GM18498 (cell line): ENCODE data around the gene POLDIP2.

Experiments
- ATAC-seq: cut with Tn5 transposase; IDR thresholded peaks from one replicate; pipeline ENCODE4 v1.9.1; 2021; ENCODE audit warnings: mild to moderate bottlenecking, moderate library complexity; ENCODE audit not compliant: unreplicated experiment

The POLDIP2 gene

GRCh38 chr17:28357061-28357900 is at the start of gene POLDIP2:
POLDIP2 (minus strand) TSS chr17:28357527; CDS start chr17:28357448, 79 bp downstream.
- ATAC-seq: peak; percentile 97

GRCh38 chr17:28406473-28406814 is 49.1 kb upstream of the POLDIP2 start:
- ATAC-seq: no peak

- ATAC-seq: peak; percentile 80
These were observed 48.5 kb upstream of the POLDIP2 start, which contains the start of gene SLC46A1 for GRCh38 chr17:28405632-28406472. SLC46A1 (minus strand) TSS chr17:28406212; CDS start chr17:28406114, 98 bp downstream.

GRCh38 chr17:28404812-28405570 is 47.7 kb upstream of the POLDIP2 start:
- ATAC-seq: no peak

- ATAC-seq: no peak
These were observed 47.1 kb upstream of the POLDIP2 start for GRCh38 chr17:28404461-28404811.

- ATAC-seq: no peak
These were observed 46.7 kb upstream of the POLDIP2 start for GRCh38 chr17:28404007-28404406.

- no peak for ATAC-seq
These were observed 45.5 kb upstream of the POLDIP2 start for GRCh38 chr17:28402844-28403243.

GRCh38 chr17:28402224-28402630 is 44.9 kb upstream of the POLDIP2 start:
- ATAC-seq: no peak

GRCh38 chr17:28399808-28400207 is 42.5 kb upstream of the POLDIP2 start:
- no peak for ATAC-seq

- ATAC-seq: no peak
These were observed 41.1 kb upstream of the POLDIP2 start for GRCh38 chr17:28398280-28398981.

GRCh38 chr17:28397687-28398279 is 40.5 kb upstream of the POLDIP2 start:
- no peak for ATAC-seq

GRCh38 chr17:28397275-28397674 is 39.9 kb upstream of the POLDIP2 start:
- no peak for ATAC-seq

GRCh38 chr17:28396635-28397239 is 39.4 kb upstream of the POLDIP2 start:
- no peak for ATAC-seq

GRCh38 chr17:28395968-28396367 is 38.6 kb upstream of the POLDIP2 start:
- no peak for ATAC-seq

- ATAC-seq: no peak
These were observed 38.1 kb upstream of the POLDIP2 start for GRCh38 chr17:28395426-28395825.

GRCh38 chr17:28394337-28395116 is 37.2 kb upstream of the POLDIP2 start:
- no peak for ATAC-seq

GRCh38 chr17:28392491-28392890 is 35.2 kb upstream of the POLDIP2 start:
- ATAC-seq: no peak

GRCh38 chr17:28391401-28391800 is 34.1 kb upstream of the POLDIP2 start:
- ATAC-seq: no peak

GRCh38 chr17:28390984-28391383 is 33.7 kb upstream of the POLDIP2 start:
- ATAC-seq: no peak
